ENCODE results near the gene UGT1A7.
"Not testable (repeated sequence)": the region's sequence is repeated elsewhere in the genome, so short reads cannot be mapped to it uniquely, and the experiment has no call there.

- TF ChIP-seq CTCF (IDR thresholded peaks at IDR 0.05; ENCODE audit: low read depth, low read length); EZH2phosphoT487 (IDR thresholded peaks at IDR 0.05; ENCODE audit: low read depth): not testable (repeated sequence)
Measured at GRCh38 chr2:233646033-233646432, 35.7 kb upstream of the UGT1A7 start.
